Mesothelial cell of epicardium (in vitro differentiated cells): ENCODE data around the gene POU5F1. TPM values are rescaled to one million over a fixed set of nuclear protein-coding genes. Genes with fewer than 3 reads are reported as not detected.

Source experiments
- DNase-seq, 2 experiments: peaks; one replicate each; pipeline ENCODE4 v3.0.0; 2021; ENCODE audit warnings: low spot score in 2 of 2; ENCODE audit not compliant: unreplicated experiment in 2 of 2
- H3K27ac Mint-ChIP-seq: 2 replicates; pipeline ENCODE4 v1.8.0; 2021; ENCODE audit warnings: mixed read lengths
- H3K27me3 Mint-ChIP-seq: 2 replicates; pipeline ENCODE4 v1.8.0; 2021; ENCODE audit warnings: low read depth, mixed read lengths
- H3K36me3 Mint-ChIP-seq: 2 replicates; pipeline ENCODE4 v1.8.0; 2021; ENCODE audit warnings: mixed read lengths
- H3K4me1 Mint-ChIP-seq: 2 replicates; pipeline ENCODE4 v1.8.0; 2021; ENCODE audit warnings: mixed read lengths
- H3K4me3 Mint-ChIP-seq: 2 replicates; pipeline ENCODE4 v1.8.0; 2021; ENCODE audit warnings: mild to moderate bottlenecking, moderate library complexity, mixed read lengths
- H3K9me3 Mint-ChIP-seq: 2 replicates; pipeline ENCODE4 v1.8.0; 2021; ENCODE audit warnings: mixed read lengths
- total RNA-seq: library from RNA; stranded (reverse); gene quantifications from 3 replicates; pipeline ENCODE4 v1.2.1, GENCODE V29; 2021
- TF ChIP-seq, protein P1 (sequence below): fragments of 200-600 bp; sonication (generic); IDR thresholded peaks from one replicate; pipeline ENCODE4 v1.5.0; 2021; ENCODE audit warnings: antibody characterized with exemption; ENCODE audit not compliant: unreplicated experiment

Gene POU5F1
- total RNA-seq, 1 donor from 2014 or later: not detected

DNA sequence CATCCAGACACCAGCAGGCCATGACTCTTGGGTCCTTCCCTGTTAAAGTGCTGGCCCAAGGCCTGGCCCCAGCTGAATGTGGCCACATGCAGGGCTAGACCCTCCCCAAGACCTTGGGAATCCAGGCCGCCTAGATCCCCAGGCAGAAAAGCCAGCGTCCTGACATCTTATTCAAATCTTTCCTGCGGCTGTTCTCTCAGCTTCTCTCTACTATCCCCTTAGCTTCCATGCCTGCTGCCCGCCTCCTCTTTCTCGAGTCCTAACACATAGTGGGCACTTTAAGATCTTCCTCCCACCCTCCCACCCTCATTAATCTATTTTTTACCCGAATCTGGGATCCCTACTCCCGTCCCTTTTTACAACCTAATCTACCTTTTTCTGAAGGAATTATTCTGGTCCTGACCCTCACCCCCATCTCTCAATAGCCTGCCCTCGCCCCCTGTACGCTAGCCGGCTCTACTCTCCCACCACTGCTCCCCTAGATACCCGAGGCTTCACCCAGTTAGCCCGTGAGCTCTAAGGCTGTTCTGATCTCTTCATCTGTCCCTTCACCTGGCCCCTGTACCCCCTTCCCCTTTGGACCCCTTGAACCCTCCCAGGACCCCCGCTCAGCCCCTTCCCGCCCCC is 12.9 kb downstream of the POU5F1 start, which contains the start of gene CCHCR1:
Gene CCHCR1 (minus strand): TSS at position 290 of the 627 bp plus-strand sequence. CDS start 202 bp downstream, at position 88.
- Mint-ChIP-seq H3K9me3 (no peaks in the 10 kb centered on the region), H3K27ac (peak within 1 kb of the TSS; percentile 85), H3K4me1 (peaks cover 26% of the 10 kb centered on the region), H3K27me3 (no peaks in the 10 kb centered on the region), H3K36me3 (peaks cover 8% of the 10 kb centered on the region), H3K4me3 (peak within 1 kb of the TSS; percentile 77)
- TF ChIP-seq, protein P1, sequence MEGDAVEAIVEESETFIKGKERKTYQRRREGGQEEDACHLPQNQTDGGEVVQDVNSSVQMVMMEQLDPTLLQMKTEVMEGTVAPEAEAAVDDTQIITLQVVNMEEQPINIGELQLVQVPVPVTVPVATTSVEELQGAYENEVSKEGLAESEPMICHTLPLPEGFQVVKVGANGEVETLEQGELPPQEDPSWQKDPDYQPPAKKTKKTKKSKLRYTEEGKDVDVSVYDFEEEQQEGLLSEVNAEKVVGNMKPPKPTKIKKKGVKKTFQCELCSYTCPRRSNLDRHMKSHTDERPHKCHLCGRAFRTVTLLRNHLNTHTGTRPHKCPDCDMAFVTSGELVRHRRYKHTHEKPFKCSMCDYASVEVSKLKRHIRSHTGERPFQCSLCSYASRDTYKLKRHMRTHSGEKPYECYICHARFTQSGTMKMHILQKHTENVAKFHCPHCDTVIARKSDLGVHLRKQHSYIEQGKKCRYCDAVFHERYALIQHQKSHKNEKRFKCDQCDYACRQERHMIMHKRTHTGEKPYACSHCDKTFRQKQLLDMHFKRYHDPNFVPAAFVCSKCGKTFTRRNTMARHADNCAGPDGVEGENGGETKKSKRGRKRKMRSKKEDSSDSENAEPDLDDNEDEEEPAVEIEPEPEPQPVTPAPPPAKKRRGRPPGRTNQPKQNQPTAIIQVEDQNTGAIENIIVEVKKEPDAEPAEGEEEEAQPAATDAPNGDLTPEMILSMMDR: no peak
- no peak for DNase-seq

DNA sequence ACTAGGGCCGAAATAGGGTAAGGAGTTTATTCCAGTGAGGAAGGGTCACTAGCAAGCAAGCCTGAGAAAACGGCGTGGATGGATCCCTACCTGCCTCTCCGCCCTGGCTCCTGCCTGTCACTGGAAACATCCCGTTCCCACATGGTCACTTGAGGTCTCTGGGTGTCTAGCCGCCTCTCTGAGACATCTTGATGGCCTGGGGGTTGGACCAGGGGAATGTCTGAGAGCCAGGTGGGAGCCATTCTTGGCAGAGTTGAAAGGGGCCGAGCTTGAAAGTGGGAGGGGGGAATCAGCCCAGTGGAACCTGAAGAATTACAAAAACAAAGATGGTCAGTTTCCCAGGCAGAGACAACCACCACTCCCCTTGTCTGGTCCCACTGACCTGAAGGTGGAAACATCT is 13.8 kb downstream of the POU5F1 start:
- Mint-ChIP-seq H3K4me3 (no peak overlapping the region), H3K27ac (no peak overlapping the region), H3K9me3 (no peaks in the 10 kb centered on the region), H3K4me1 (peaks cover 26% of the 10 kb centered on the region), H3K36me3 (peaks cover 8% of the 10 kb centered on the region), H3K27me3 (no peaks in the 10 kb centered on the region)
- TF ChIP-seq, protein P1: no peak
- no peak for DNase-seq

DNA sequence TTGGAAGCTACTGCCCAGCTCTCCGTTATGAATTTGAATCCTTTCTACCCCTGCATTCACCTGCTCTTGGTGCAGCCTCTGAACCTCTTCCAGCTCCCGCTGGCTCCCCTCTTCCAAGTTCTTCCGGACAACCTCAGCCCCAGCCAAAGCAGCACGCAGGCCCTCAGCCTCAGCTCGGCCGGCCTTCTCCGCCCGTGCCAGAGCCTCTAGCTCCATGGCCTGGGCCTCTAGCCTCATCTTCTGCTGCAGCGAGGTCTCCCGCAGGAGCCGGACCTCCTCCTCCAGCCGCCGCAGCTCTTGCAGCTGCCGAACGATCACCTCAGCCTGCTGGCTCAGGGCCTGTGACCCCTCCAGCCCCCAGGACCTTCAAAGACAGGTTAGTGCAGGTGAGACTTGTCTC is 16.0 kb downstream of the POU5F1 start:
- no peak overlapping the region for H3K4me3 Mint-ChIP-seq
- peaks cover 16% of the 10 kb centered on the region for H3K36me3 Mint-ChIP-seq
- no peak for DNase-seq
- no peak overlapping the region for H3K27ac Mint-ChIP-seq
- H3K9me3 Mint-ChIP-seq: no peaks in the 10 kb centered on the region
- no peaks in the 10 kb centered on the region for H3K27me3 Mint-ChIP-seq
- peaks cover 21% of the 10 kb centered on the region for H3K4me1 Mint-ChIP-seq
- TF ChIP-seq, protein P1: no peak

DNA sequence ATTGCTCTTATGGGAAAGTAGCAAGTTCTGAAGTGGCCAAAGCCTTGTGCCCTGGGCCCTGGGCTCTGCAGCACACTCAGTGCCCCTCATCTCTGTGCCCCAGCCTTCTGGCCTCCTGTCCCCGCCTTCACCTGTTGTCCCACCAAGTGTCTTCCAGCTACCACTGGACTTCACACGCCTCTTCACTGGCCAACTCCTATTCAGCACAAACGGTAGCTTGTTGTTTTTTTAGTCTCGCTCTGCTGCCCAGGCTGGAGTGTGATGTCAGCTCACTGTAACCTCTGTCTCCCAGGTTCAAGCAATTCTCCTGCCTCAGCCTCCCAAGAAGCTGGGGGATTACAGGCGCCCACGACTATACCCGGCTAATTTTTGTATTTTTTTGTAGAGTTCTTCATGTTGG is 17.7 kb downstream of the POU5F1 start:
- no peak overlapping the region for H3K4me3 Mint-ChIP-seq
- no peak overlapping the region for H3K27ac Mint-ChIP-seq
- H3K9me3 Mint-ChIP-seq: no peaks in the 10 kb centered on the region
- H3K4me1 Mint-ChIP-seq: peaks cover 8% of the 10 kb centered on the region
- H3K36me3 Mint-ChIP-seq: peaks cover 20% of the 10 kb centered on the region
- TF ChIP-seq, protein P1: no peak
- no peaks in the 10 kb centered on the region for H3K27me3 Mint-ChIP-seq
- DNase-seq: no peak

DNA sequence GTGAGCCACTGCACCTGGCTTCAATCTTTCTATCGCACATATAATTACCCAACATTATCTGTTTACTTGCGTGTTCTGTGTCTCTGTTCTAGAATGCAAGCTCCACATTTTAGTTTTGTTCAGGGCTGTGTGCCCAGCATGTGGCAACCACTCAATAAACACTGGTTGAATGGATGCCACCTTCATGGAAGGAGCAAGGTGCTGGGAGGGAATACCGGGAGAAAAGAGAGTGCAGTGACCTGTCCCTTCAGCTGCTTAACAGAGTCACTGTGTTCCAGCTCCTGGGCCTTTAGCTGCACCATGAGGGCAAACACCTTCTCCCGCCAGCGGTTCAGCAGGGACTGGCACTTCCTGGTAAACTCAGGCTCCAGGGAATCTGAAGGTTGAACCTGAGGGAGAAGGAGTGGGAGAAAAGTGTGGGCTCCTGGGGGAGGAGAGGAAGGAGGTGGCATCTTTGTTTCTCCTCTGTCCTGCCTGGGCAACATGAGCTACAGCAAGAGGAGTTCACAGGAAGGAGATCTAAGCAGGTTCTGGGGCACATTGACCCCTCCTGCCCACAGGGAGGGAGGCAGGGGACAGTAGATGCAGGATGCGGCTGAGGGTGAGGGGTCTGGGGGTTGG is 20.5 kb downstream of the POU5F1 start:
- no peak for DNase-seq
- H3K27ac Mint-ChIP-seq: no peak overlapping the region
- no peaks in the 10 kb centered on the region for H3K9me3 Mint-ChIP-seq
- no peaks in the 10 kb centered on the region for H3K27me3 Mint-ChIP-seq
- no peaks in the 10 kb centered on the region for H3K4me1 Mint-ChIP-seq
- peaks cover 27% of the 10 kb centered on the region for H3K36me3 Mint-ChIP-seq
- no peak overlapping the region for H3K4me3 Mint-ChIP-seq
- TF ChIP-seq, protein P1: no peak
